ENCODE results near the gene ARHGAP24. TPM values are rescaled to one million over a fixed set of nuclear protein-coding genes. Genes with fewer than 3 reads are reported as not detected.

ARHGAP24 gene
- total RNA-seq, 1 experiment from 2014 or later = 17.4 TPM

DNA sequence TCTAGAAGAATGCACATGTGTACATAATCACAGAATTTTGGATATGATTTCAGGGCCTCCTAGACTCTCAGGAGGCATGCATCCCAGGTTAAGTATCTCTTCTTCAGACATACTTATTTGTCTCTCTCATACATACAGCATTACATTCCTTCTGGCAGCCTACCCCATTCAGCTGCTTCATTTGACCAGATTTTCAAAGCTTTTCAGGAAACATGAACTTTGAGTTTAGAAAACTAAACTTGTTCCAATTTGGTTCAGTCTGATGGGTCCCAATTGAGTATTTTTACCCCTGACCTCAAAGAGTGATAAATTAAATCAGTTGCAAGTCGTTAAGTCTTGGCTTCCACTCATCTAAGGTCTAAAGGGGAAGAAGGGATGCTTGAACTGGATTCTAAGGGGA is 330.9 kb downstream of the ARHGAP24 start:
- BruUV-seq (replicated peaks) = no TSS peak
- in situ Hi-C loops (cut with HindIII; ENCODE audit: low pct_unique_long_range_greater_than_20kb, low sequenced_read_pairs) = no loop called here
- ATAC-seq = no peak

GRCh38 chr4:85806334-85806733 is 331.4 kb downstream of the ARHGAP24 start:
- DNase-seq (ENCODE audit: low read depth, low spot score) = no peak
- Histone ChIP-seq H3K27ac (ENCODE audit: low read length) (no peak overlapping the region), H3K27me3 (ENCODE audit: control insufficient read depth, insufficient read depth, low read length) (no peaks in the 10 kb centered on the region), H3K4me1 (ENCODE audit: control insufficient read depth, insufficient read depth, low read length) (peaks cover 4% of the 10 kb centered on the region; the same call in 1 of the 2 replicates), H3K36me3 (ENCODE audit: control insufficient read depth, insufficient read depth, low read length) (no peaks in the 10 kb centered on the region), H3K4me3 (ENCODE audit: low read depth in 2 of 2, low read length in 2 of 2) (no peak overlapping the region), H3K9me3 (ENCODE audit: control insufficient read depth, insufficient read depth, low read depth, low read length) (no peaks in the 10 kb centered on the region)
- ATAC-seq = no peak
- ChIA-PET POLR2A (no interaction called here), CTCF (no interaction called here)
- BruUV-seq (replicated peaks) = no TSS peak
- intact Hi-C loops (cut with micrococcal nuclease; ENCODE audit: unreplicated experiment) = no loop called here
- in situ Hi-C loops (cut with HindIII; ENCODE audit: low pct_unique_long_range_greater_than_20kb, low sequenced_read_pairs) = no loop called here
- TF ChIP-seq REST (IDR thresholded peaks at IDR 0.05; ENCODE audit: insufficient read depth in 1 of 2, low read depth in 2 of 2, low read length in 1 of 2) (no peak), POLR2AphosphoS5 (IDR thresholded peaks at IDR 0.05; ENCODE audit: low read depth, low read length) (no peak), TCF7L2 (IDR thresholded peaks at IDR 0.05; ENCODE audit: low read depth, low read length) (no peak), SIN3A (IDR thresholded peaks at IDR 0.05; ENCODE audit: borderline replicate concordance, insufficient read depth, low read depth, low read length) (no peak)
- TF ChIP-seq, protein P1, sequence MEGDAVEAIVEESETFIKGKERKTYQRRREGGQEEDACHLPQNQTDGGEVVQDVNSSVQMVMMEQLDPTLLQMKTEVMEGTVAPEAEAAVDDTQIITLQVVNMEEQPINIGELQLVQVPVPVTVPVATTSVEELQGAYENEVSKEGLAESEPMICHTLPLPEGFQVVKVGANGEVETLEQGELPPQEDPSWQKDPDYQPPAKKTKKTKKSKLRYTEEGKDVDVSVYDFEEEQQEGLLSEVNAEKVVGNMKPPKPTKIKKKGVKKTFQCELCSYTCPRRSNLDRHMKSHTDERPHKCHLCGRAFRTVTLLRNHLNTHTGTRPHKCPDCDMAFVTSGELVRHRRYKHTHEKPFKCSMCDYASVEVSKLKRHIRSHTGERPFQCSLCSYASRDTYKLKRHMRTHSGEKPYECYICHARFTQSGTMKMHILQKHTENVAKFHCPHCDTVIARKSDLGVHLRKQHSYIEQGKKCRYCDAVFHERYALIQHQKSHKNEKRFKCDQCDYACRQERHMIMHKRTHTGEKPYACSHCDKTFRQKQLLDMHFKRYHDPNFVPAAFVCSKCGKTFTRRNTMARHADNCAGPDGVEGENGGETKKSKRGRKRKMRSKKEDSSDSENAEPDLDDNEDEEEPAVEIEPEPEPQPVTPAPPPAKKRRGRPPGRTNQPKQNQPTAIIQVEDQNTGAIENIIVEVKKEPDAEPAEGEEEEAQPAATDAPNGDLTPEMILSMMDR (IDR thresholded peaks at IDR 0.05) = no peak

More for the DNA sequence above, 330.9 kb downstream of the ARHGAP24 start:
- TF ChIP-seq REST (IDR thresholded peaks at IDR 0.05; ENCODE audit: insufficient read depth in 1 of 2, low read depth in 2 of 2, low read length in 1 of 2) = no peak
- no peak for TF ChIP-seq TCF7L2 (IDR thresholded peaks at IDR 0.05; ENCODE audit: low read depth, low read length)
- TF ChIP-seq POLR2AphosphoS5 (IDR thresholded peaks at IDR 0.05; ENCODE audit: low read depth, low read length) = no peak
- TF ChIP-seq, protein P1 (IDR thresholded peaks at IDR 0.05) = no peak
- no peak for TF ChIP-seq SIN3A (IDR thresholded peaks at IDR 0.05; ENCODE audit: borderline replicate concordance, insufficient read depth, low read depth, low read length)
- ChIA-PET POLR2A (no interaction called here), CTCF (no interaction called here)
- H3K27me3 ChIP-seq (ENCODE audit: control insufficient read depth, insufficient read depth, low read length) = no peaks in the 10 kb centered on the region
- no peaks in the 10 kb centered on the region for H3K9me3 ChIP-seq (ENCODE audit: control insufficient read depth, insufficient read depth, low read depth, low read length)
- H3K4me3 ChIP-seq (ENCODE audit: low read depth in 2 of 2, low read length in 2 of 2) = no peak overlapping the region
- no peak overlapping the region for H3K27ac ChIP-seq (ENCODE audit: low read length)
- H3K36me3 ChIP-seq (ENCODE audit: control insufficient read depth, insufficient read depth, low read length) = no peaks in the 10 kb centered on the region
- peaks cover 4% of the 10 kb centered on the region; the same call in 1 of the 2 replicates for H3K4me1 ChIP-seq (ENCODE audit: control insufficient read depth, insufficient read depth, low read length)
- intact Hi-C loops (cut with micrococcal nuclease; ENCODE audit: unreplicated experiment) = no loop called here
- DNase-seq (ENCODE audit: low read depth, low spot score) = no peak
